Trophoblast cell (in vitro differentiated cells and primary cell): ENCODE measurements around the gene ISM1.

Experiments used
- DNase-seq, 2 donors: peaks; one replicate each; pipeline ENCODE4 v3.0.0-alpha.2; 2016
- H2AFZ ChIP-seq: 2 replicates; pipeline ENCODE4 v1.6.1; 2013; ENCODE audit warnings: low read length, moderate library complexity, mild to moderate bottlenecking; ENCODE audit not compliant: insufficient read depth, poor library complexity
- H2AK5ac ChIP-seq: 2 replicates; pipeline ENCODE4 v1.6.1; 2013; ENCODE audit warnings: mild to moderate bottlenecking, low read length
- H2BK120ac ChIP-seq: 2 replicates; pipeline ENCODE4 v1.6.1; 2013; ENCODE audit warnings: low read length, mild to moderate bottlenecking, moderate library complexity; ENCODE audit not compliant: insufficient read depth, poor library complexity
- H2BK12ac ChIP-seq: 2 replicates; pipeline ENCODE4 v1.6.1; 2013; ENCODE audit warnings: mild to moderate bottlenecking, low read length, moderate library complexity
- H2BK5ac ChIP-seq: 2 replicates; pipeline ENCODE4 v1.6.1; 2013; ENCODE audit warnings: low read length, low read depth, moderate library complexity, mild to moderate bottlenecking; ENCODE audit not compliant: poor library complexity
- H3K14ac ChIP-seq: 2 replicates; pipeline ENCODE4 v1.6.1; 2013; ENCODE audit warnings: mild to moderate bottlenecking, low read length
- H3K18ac ChIP-seq: 2 replicates; pipeline ENCODE4 v1.6.1; 2013; ENCODE audit warnings: mild to moderate bottlenecking, low read length
- H3K23ac ChIP-seq: 2 replicates; pipeline ENCODE4 v1.6.1; 2013; ENCODE audit warnings: low read length
- H3K27ac ChIP-seq: 2 replicates; pipeline ENCODE4 v1.5.1; 2013; ENCODE audit warnings: low read depth, mild to moderate bottlenecking, inconsistent platforms, low read length, moderate library complexity
- H3K27me3 ChIP-seq: 2 replicates; pipeline ENCODE4 v1.6.1; 2013; ENCODE audit warnings: inconsistent platforms, mild to moderate bottlenecking, low read length, moderate library complexity; ENCODE audit not compliant: insufficient read depth
- H3K36me3 ChIP-seq, 2 experiments: 1 replicate in 1 of 2; 2 replicates in 1 of 2; pipeline ENCODE4 v1.6.1; 2013; ENCODE audit warnings: low read length in 2 of 2, mild to moderate bottlenecking in 2 of 2, moderate library complexity in 1 of 2; ENCODE audit not compliant: insufficient read depth in 2 of 2, control insufficient read depth in 1 of 2
- H3K4ac ChIP-seq: 2 replicates; pipeline ENCODE4 v1.6.1; 2013; ENCODE audit warnings: low read depth, mild to moderate bottlenecking, low read length, moderate library complexity
- H3K4me1 ChIP-seq, 2 experiments: 1 replicate in 1 of 2; 2 replicates in 1 of 2; pipeline ENCODE4 v1.6.1; 2013; ENCODE audit warnings: low read length in 2 of 2, mild to moderate bottlenecking in 2 of 2, moderate library complexity in 1 of 2; ENCODE audit not compliant: insufficient read depth in 2 of 2, control insufficient read depth in 1 of 2
- H3K4me2 ChIP-seq: 2 replicates; pipeline ENCODE4 v1.6.1; 2013; ENCODE audit warnings: inconsistent platforms, mild to moderate bottlenecking, low read length, moderate library complexity
- H3K4me3 ChIP-seq: 2 replicates; pipeline ENCODE4 v1.5.1; 2013; ENCODE audit warnings: mild to moderate bottlenecking, low read depth, low read length, inconsistent platforms
- H3K79me1 ChIP-seq: one replicate; pipeline ENCODE4 v1.6.1; 2013; ENCODE audit warnings: low read length
- H3K79me2 ChIP-seq: 2 replicates; pipeline ENCODE4 v1.6.1; 2013; ENCODE audit warnings: low read length, mild to moderate bottlenecking; ENCODE audit not compliant: control insufficient read depth, insufficient read depth, poor library complexity
- H3K9ac ChIP-seq: 2 replicates; pipeline ENCODE4 v1.6.1; 2013; ENCODE audit warnings: mild to moderate bottlenecking, low read length
- H3K9me3 ChIP-seq: 2 replicates; pipeline ENCODE4 v1.6.1; 2013; ENCODE audit warnings: low read depth, mild to moderate bottlenecking, control low read depth, inconsistent platforms, low read length; ENCODE audit not compliant: insufficient read depth
- H4K12ac ChIP-seq: 2 replicates; pipeline ENCODE4 v1.6.1; 2013; ENCODE audit warnings: low read depth, mild to moderate bottlenecking, low read length, moderate library complexity
- H4K8ac ChIP-seq: 2 replicates; pipeline ENCODE4 v1.6.1; 2013; ENCODE audit warnings: low read depth, mild to moderate bottlenecking, low read length, moderate library complexity
- H4K91ac ChIP-seq: one replicate; pipeline ENCODE4 v1.6.1; 2013; ENCODE audit warnings: low read depth, mild to moderate bottlenecking, low read length, moderate library complexity
- WGBS: extraction: QIAGEN DNeasy Blood & Tissue Kit; methylation state at CpG from one replicate; pipeline ENCODE4 v1.1.7; 2013; ENCODE audit warnings: missing lambda C conversion rate; ENCODE audit not compliant: insufficient read length, insufficient coverage; ENCODE audit errors: extremely low coverage; 5-methylcytosine and 5-hydroxymethylcytosine counted together

Gene ISM1

GRCh38 chr20:13183005-13183404 is 38.1 kb upstream of the ISM1 start:
- whole genome bisulfite sequencing: no CpG with 5 or more reads among the region's 1 CpG
- H2BK120ac ChIP-seq: no peak overlapping the region
- no peak overlapping the region for H2AFZ ChIP-seq

DNA sequence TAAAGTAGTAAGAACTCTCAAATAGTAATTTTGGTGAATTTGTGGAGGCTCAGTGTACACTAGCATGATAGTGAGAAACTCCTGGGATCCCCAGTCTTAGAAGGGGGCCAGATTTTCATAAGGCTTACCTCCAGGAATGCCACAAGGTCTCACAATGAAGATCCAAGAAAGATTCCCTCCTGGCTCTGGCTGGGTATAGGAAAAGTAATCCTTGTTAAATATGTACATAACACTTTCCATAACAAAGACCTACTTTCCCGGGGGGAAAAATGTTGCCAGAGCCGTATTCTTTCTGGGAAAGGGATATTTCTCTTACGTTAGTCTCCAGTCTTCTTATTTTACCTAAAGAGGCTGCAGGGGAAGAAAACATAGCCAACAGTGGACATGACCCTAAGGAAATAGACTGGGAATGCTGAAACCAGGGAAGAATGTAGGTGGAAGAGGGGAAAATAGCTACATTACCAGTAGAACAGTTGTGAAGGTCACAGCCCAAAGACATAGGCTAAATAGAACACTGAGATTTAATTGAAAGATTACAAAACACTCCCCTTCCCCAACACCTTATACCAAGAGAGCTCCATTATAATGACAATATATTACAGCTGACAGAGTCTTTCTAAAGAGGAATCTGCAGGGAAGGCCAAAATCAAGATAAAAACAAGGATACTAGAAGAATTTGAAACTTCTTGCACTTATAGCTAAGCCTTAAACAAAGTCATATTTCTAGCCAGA is 34.9 kb upstream of the ISM1 start:
- Histone ChIP-seq H3K36me3 (no peaks in the 10 kb centered on the region), H3K9ac (no peak overlapping the region), H4K91ac (no peak overlapping the region), H3K27me3 (no peaks in the 10 kb centered on the region), H2AK5ac (no peak overlapping the region), H3K14ac (no peak overlapping the region), H3K4me1 (no peaks in the 10 kb centered on the region), H2BK5ac (no peak overlapping the region), H2AFZ (no peak overlapping the region), H3K4me2 (no peak overlapping the region), H3K79me1 (no peaks in the 10 kb centered on the region), H3K79me2 (no peaks in the 10 kb centered on the region), H3K23ac (no peak overlapping the region), H4K8ac (no peak overlapping the region), H3K18ac (no peak overlapping the region), H2BK12ac (no peak overlapping the region), H3K27ac (no peak overlapping the region), H2BK120ac (no peak overlapping the region), H3K9me3 (no peaks in the 10 kb centered on the region), H3K4me3 (no peak overlapping the region), H3K4ac (no peak overlapping the region), H4K12ac (no peak overlapping the region)
- DNase-seq: no peak
- WGBS: no CpG with 5 or more reads among the region's 3 CpGs

More at GRCh38 chr20:13183005-13183404, 38.1 kb upstream of the ISM1 start:
- no peaks in the 10 kb centered on the region for H3K9me3 ChIP-seq
- H2AK5ac ChIP-seq: no peak overlapping the region
- no peak overlapping the region for H3K23ac ChIP-seq
- H3K14ac ChIP-seq: no peak overlapping the region
- no peak overlapping the region for H3K9ac ChIP-seq
- H3K4me3 ChIP-seq: no peak overlapping the region
- DNase-seq: no peak
- no peak overlapping the region for H4K12ac ChIP-seq
- H3K4me2 ChIP-seq: no peak overlapping the region
- no peak overlapping the region for H3K27ac ChIP-seq
- H3K36me3 ChIP-seq: no peaks in the 10 kb centered on the region
- H2BK12ac ChIP-seq: no peak overlapping the region
- H4K8ac ChIP-seq: no peak overlapping the region
- no peak overlapping the region for H3K4ac ChIP-seq
- no peaks in the 10 kb centered on the region for H3K27me3 ChIP-seq
- no peak overlapping the region for H3K18ac ChIP-seq
- no peaks in the 10 kb centered on the region for H3K79me2 ChIP-seq
- no peaks in the 10 kb centered on the region for H3K4me1 ChIP-seq
- H3K79me1 ChIP-seq: no peaks in the 10 kb centered on the region
- H4K91ac ChIP-seq: no peak overlapping the region
- no peak overlapping the region for H2BK5ac ChIP-seq

DNA sequence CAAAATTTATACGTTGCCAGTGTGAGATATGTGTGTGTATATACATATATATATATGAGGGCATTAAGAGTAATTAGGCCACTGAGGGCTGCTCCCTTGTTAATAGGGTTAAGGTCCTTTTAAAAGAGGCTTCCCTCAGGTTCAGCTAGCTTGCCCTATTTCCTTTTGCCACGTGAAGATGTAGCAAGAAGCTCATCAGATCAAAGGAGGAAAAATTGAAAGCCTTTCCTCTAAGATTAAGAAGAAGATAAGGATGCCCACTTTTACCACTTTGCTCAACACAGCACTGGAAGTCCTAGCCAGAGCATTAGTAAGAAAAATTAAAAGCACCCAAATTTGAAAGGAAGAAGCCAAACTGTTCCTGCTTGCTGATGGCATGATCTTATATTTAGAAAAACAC is 33.2 kb upstream of the ISM1 start:
- no peak overlapping the region for H2AFZ ChIP-seq
- no peaks in the 10 kb centered on the region for H3K36me3 ChIP-seq

DNA sequence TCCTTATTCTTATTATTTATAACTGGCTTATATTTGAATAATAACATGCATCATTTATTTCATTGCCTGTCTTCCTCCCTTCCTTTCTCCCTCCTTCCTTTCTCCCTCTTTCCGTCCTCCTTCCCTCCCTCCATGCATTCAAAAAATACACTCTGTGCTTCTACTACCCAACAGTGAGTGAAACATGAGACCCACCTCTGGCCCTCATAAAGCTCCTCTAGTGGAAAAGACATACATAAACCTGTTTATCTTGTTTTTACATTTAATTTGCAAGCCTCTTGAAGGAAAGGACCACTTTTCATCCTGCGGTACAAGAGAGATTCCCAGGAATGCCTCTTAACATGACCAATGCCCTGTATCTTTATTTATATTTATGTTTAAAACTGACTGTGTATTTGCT is 21.8 kb upstream of the ISM1 start:
- no peaks in the 10 kb centered on the region for H3K27me3 ChIP-seq
- no peak overlapping the region for H2AFZ ChIP-seq
- no peak overlapping the region for H3K9ac ChIP-seq
- no peak overlapping the region for H2BK12ac ChIP-seq
- H3K36me3 ChIP-seq: no peaks in the 10 kb centered on the region
- H3K4me3 ChIP-seq: no peak overlapping the region
- no peaks in the 10 kb centered on the region for H3K9me3 ChIP-seq
- no peak overlapping the region for H3K27ac ChIP-seq
- no peak overlapping the region for H2AK5ac ChIP-seq
- H3K79me1 ChIP-seq: no peaks in the 10 kb centered on the region
- no peak overlapping the region for H4K12ac ChIP-seq
- H4K91ac ChIP-seq: no peak overlapping the region
- H3K18ac ChIP-seq: no peak overlapping the region
- WGBS: no CpG with 5 or more reads among the region's 2 CpGs
- no peak overlapping the region for H3K4ac ChIP-seq
- no peak overlapping the region for H4K8ac ChIP-seq
- no peak overlapping the region for H3K23ac ChIP-seq
- H3K4me2 ChIP-seq: no peak overlapping the region
- no peaks in the 10 kb centered on the region for H3K79me2 ChIP-seq
- H3K4me1 ChIP-seq: no peaks in the 10 kb centered on the region
- H2BK5ac ChIP-seq: no peak overlapping the region
- no peak for DNase-seq
- H2BK120ac ChIP-seq: no peak overlapping the region
- H3K14ac ChIP-seq: no peak overlapping the region

More for the DNA sequence above, 33.2 kb upstream of the ISM1 start:
- no peaks in the 10 kb centered on the region for H3K79me1 ChIP-seq
- no peak overlapping the region for H3K18ac ChIP-seq
- no peak overlapping the region for H4K12ac ChIP-seq
- H3K4me3 ChIP-seq: no peak overlapping the region
- no peak overlapping the region for H4K8ac ChIP-seq
- no CpG with 5 or more reads among the region's 2 CpGs for WGBS
- no peak overlapping the region for H2BK12ac ChIP-seq
- H2BK5ac ChIP-seq: no peak overlapping the region
- H3K14ac ChIP-seq: no peak overlapping the region
- no peaks in the 10 kb centered on the region for H3K9me3 ChIP-seq
- H3K4me1 ChIP-seq: no peaks in the 10 kb centered on the region
- H3K27ac ChIP-seq: no peak overlapping the region
- H3K9ac ChIP-seq: no peak overlapping the region
- no peak overlapping the region for H3K23ac ChIP-seq
- H3K4ac ChIP-seq: no peak overlapping the region
- H3K79me2 ChIP-seq: no peaks in the 10 kb centered on the region
- no peak overlapping the region for H4K91ac ChIP-seq
- H3K27me3 ChIP-seq: no peaks in the 10 kb centered on the region
- no peak overlapping the region for H3K4me2 ChIP-seq
- no peak overlapping the region for H2AK5ac ChIP-seq
- DNase-seq: no peak
- no peak overlapping the region for H2BK120ac ChIP-seq
